ENCODE data around the gene LIPG. TPM values are rescaled to one million over a fixed set of nuclear protein-coding genes. Genes with fewer than 3 reads are reported as not detected.
A peak's percentile ranks its signal among the peaks of the same experiment; 100 is the strongest.

The LIPG gene
- total RNA-seq, 2 donors from 2014 or later = 0.52 to 0.66 TPM

DNA sequence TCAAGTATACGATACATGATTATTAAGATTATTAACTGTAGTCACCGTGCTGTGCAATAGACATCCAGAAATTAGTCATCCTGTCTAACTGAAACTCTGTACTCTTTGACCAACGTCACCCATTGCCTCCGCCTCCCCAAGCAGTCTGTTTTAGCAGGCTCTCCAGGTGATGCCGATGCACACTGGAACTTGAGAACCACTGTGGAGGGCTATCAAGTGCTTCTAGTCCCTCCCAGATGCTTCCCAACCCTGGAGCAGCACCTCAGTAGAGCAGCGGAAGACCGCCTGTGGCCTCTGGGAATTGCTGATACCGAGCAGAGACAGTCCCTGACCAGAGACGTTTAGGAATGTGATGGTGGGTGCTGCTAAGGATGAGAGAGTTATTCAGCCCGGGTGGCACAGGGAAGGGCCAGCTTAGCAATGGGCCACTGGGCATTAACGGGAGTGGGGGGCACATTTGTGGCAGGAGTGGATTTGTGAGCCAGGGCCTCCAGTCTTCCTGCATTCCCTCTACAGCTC lies 50.7 kb downstream of the LIPG start:
- Histone ChIP-seq H3K4me1 (peaks cover 6% of the 10 kb centered on the region), H3K27me3 (no peaks in the 10 kb centered on the region), H3K36me3 (replicated peaks in 1 of 2; ENCODE audit: insufficient read depth in 1 of 2, low read depth in 2 of 2) (no peaks in the 10 kb centered on the region), H3K9me3 (no peaks in the 10 kb centered on the region), H3K27ac (no peak overlapping the region), H3K4me3 (no peak overlapping the region)
- no peak for ATAC-seq
- WGBS, 2 donors = 73 to 76% methylated on average over 8 to 11 of the region's 11 CpGs
- intact Hi-C loops (cut with DNase I) = no loop called here
- no peak for TF ChIP-seq POLR2A (IDR thresholded peaks at IDR 0.05)
- TF ChIP-seq, protein P1, sequence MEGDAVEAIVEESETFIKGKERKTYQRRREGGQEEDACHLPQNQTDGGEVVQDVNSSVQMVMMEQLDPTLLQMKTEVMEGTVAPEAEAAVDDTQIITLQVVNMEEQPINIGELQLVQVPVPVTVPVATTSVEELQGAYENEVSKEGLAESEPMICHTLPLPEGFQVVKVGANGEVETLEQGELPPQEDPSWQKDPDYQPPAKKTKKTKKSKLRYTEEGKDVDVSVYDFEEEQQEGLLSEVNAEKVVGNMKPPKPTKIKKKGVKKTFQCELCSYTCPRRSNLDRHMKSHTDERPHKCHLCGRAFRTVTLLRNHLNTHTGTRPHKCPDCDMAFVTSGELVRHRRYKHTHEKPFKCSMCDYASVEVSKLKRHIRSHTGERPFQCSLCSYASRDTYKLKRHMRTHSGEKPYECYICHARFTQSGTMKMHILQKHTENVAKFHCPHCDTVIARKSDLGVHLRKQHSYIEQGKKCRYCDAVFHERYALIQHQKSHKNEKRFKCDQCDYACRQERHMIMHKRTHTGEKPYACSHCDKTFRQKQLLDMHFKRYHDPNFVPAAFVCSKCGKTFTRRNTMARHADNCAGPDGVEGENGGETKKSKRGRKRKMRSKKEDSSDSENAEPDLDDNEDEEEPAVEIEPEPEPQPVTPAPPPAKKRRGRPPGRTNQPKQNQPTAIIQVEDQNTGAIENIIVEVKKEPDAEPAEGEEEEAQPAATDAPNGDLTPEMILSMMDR (IDR thresholded peaks at IDR 0.05) = no peak
- DNase-seq = no peak

DNA sequence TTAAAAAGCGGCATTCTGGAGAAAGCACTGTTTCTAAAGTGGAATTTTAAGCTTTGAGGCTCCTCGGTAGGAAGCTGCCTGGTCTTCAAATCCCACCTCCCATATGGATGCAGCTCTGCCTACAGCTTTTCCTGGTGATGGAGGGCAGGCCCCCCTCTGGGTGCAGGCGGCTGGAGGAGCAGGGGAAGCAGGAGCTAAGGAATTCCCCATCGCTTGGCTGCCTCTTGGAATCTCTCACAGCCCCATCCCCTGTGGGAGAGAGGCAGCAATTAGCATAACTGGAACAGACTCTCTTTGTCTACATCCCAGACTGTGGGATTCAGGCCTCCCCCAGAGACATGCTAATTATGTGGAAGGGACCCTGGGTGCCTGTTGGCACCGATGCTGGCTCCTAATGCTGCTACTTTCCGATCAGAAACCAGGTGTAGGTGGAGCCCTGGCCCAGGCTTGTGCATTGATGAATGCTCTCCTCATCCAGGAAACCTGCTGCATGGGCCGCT lies 51.3 kb downstream of the LIPG start:
- 43 to 47% methylated on average over 7 of the region's 7 CpGs for whole genome bisulfite sequencing, 2 donors
- no peaks in the 10 kb centered on the region for H3K27me3 ChIP-seq
- ATAC-seq (peak; percentile 77), DNase-seq (peak; percentile 27 to 48 (median 32))
- peaks cover 6% of the 10 kb centered on the region for H3K4me1 ChIP-seq
- peak overlapping the region in 2 of 4 donors; percentile 9 to 56 for H3K27ac ChIP-seq
- H3K4me3 ChIP-seq = no peak overlapping the region
- TF ChIP-seq, protein P1 (IDR thresholded peaks at IDR 0.05) = no peak
- TF ChIP-seq POLR2A (IDR thresholded peaks at IDR 0.05) = no peak
- no peaks in the 10 kb centered on the region for H3K36me3 ChIP-seq (replicated peaks in 1 of 2; ENCODE audit: insufficient read depth in 1 of 2, low read depth in 2 of 2)
- intact Hi-C loops (cut with DNase I) = no loop called here
- H3K9me3 ChIP-seq = no peaks in the 10 kb centered on the region

DNA sequence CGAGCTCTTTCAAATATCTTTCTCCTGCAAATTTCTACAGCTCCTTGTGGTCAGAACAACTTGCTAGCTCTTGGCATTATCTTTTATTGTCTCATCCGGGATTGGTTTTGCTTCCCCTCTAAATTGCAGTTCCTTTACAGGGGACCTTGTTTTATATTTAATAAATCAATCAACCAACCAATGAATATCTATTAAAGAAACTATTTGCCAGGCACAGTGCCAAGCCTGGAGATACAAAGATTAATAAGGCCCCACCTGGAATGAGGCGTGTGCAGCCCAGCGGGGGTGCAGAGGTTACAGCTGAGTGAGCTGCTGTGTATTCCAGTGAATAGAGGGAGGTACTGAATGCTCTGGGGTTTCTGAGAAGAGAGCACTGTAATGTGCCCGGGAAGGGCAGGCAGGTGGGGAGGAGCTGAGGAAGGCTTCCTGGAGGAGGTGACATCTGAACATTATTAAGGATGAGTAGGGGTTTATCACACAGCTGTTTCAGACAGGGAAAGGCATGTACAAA lies 51.8 kb downstream of the LIPG start:
- Histone ChIP-seq H3K27me3 (no peaks in the 10 kb centered on the region), H3K4me3 (no peak overlapping the region), H3K36me3 (replicated peaks in 1 of 2; ENCODE audit: insufficient read depth in 1 of 2, low read depth in 2 of 2) (no peaks in the 10 kb centered on the region), H3K4me1 (peaks cover 7% of the 10 kb centered on the region), H3K9me3 (no peaks in the 10 kb centered on the region), H3K27ac (peak overlapping the region in 2 of 4 donors; percentile 9 to 56)
- TF ChIP-seq POLR2A (IDR thresholded peaks at IDR 0.05) = no peak
- TF ChIP-seq, protein P1 (IDR thresholded peaks at IDR 0.05) = no peak
- peak; percentile 22 to 38 (median 27) for DNase-seq
- ATAC-seq = peak; percentile 75
- intact Hi-C loops (cut with DNase I) = no loop called here
- 37 to 39% methylated on average over 5 of the region's 5 CpGs for WGBS, 2 donors

DNA sequence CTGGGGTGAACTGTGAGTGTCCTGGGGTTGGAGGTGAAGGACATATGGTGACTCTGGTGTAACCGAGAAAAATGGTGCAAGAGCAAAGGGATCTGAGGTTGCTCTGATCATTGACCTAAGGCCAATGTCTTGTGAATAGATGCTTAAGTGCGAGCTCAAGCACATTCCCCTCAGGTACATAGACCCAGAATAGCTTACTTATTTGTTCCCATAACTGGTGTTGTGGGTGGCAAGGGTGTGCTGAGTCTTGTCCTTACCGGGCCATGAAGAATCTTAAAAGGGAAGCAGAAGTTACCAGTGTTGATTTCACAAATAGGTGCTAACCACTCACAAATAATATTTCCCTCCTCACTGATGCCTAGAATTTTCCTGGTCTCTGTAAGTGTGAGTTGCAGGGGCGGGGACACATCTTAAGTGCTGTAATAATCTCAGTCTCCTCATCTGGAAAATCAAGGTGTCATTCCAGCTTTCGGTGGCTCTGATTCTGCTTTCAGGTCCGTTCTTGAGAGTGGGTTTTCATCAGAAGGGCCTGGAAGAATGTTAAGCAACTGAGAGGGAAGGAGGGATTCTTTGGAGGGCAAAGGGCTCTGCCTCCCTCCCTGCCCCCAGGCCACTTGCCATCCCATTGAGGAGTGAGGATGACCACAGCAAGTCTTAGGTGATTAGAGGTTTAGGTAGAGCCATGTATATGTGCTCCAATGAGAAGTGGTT lies 54.9 kb downstream of the LIPG start:
- no peaks in the 10 kb centered on the region for H3K36me3 ChIP-seq (replicated peaks in 1 of 2; ENCODE audit: insufficient read depth in 1 of 2, low read depth in 2 of 2)
- intact Hi-C loops (cut with DNase I) = no loop called here
- no peak for DNase-seq
- peaks cover 15% of the 10 kb centered on the region for H3K4me1 ChIP-seq
- TF ChIP-seq, protein P1 (IDR thresholded peaks at IDR 0.05) = no peak
- H3K9me3 ChIP-seq = no peaks in the 10 kb centered on the region
- WGBS, 2 donors = 88 to 93% methylated on average over 6 of the region's 6 CpGs
- no peak overlapping the region for H3K27ac ChIP-seq
- H3K4me3 ChIP-seq = no peak overlapping the region
- no peak for ATAC-seq
- no peaks in the 10 kb centered on the region for H3K27me3 ChIP-seq
